GM21737 (cell line): ENCODE measurements around the gene SLC6A5.
"Not testable (repeated sequence)": the region's sequence is repeated elsewhere in the genome, so short reads cannot be mapped to it uniquely, and the experiment has no call there.

Experiments used
- ATAC-seq: cut with Tn5 transposase; IDR thresholded peaks from one replicate; pipeline ENCODE4 v1.9.1; 2021; ENCODE audit warnings: mild to moderate bottlenecking, moderate library complexity; ENCODE audit not compliant: unreplicated experiment

The SLC6A5 gene

DNA sequence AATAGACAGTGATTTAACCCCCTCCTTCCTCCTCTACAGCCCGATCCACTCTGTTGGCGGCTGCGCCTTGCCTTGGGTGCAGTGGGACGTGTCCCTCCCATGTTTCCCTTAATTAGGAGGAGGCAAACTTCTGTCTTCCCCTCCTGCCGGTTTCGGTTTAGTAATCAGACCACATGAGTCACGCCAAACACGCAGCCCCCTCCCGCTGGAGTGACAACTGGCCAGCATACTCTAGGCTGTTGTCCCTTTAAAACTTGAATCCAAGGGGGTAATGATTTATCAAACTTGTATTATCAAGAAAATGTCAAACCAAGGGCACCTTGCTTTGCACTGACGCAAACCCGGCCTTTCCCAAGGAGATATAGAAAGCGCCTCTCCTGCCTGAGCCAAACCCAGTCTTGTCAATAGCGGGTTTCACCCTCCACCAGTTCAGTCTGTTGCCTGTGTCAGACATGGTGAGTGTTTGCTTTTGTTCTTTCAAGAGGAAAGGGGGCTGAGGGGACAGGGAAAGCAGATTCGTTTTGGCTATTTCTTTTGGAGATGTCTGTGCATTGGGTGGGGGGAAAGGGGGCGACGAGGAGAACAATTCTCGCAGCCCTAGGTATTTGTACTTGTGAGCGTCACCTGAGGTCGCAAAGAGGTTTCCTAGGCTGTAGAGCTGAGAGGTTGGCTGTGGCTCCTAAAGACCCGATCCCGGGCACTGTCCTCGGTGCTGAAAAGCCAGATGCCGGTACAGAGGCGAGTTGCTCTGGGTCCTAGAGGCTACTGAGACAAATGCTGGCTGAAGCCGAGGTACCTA is at the start of gene SLC6A5:
TSS of gene SLC6A5 (plus strand) at position 388 of the 799 bp plus-strand sequence. CDS start at position 453, 65 bp downstream.
- ATAC-seq = no peak

GRCh38 chr11:20551096-20551495 is 48.3 kb upstream of the SLC6A5 start:
- no peak for ATAC-seq

DNA sequence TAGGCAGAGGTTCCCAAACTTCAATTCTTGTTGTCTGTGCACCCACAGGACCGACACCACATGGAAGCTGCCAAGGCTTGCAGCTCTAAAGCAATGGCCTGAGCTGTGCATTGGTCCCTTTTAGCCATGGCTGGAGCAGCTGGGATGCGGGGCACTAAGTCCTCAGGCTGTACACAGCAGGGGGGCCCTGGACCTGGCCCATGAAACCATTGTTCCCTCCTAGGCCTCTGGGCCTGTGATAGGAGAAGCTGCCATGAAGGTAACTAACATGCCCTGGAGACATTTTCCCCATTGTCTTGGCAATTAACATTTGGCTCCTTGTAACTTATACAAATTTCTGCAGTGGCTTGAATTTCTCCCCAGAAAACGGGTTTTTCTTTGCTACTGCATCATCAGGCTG is 43.6 kb upstream of the SLC6A5 start:
- no peak for ATAC-seq

- not testable (repeated sequence) for ATAC-seq
Measured at GRCh38 chr11:20556396-20556795, 43.0 kb upstream of the SLC6A5 start.

- no peak for ATAC-seq
Measured at GRCh38 chr11:20558741-20559140, 40.7 kb upstream of the SLC6A5 start.

DNA sequence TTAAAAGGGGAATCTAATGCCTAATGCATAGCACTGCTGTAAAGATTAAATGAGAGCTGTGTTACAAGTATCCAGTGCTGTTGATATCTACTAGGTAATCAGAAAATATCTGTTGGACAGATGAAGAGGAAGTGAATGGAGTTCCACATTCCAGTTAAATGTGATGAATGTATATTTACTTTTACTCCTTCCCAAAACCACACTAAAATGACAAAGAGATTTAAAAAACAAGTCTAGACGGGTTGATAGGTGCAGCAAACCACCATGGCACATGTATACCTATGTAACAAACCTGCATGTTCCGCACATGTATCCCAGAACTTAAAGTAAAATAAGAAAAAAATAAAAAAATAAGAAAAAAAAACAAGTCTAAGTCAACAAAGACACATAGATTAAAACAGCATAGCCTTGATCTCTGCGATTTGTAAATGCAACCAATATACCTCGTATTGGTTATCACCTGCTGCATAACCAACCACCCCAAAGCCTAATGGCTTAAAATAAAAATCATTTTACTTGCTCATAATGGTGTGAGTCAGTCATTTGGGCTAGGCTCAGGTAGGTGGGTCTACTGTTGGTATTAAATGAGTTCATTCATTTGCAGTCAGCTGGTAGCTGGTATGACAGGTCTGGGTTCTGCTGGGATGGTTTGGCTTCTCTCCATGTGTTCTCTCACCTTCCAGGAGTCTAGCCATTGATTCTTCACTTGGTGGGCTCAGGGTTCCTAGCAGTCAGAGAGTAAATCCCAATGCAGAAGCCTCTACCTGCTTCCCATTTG is 39.7 kb upstream of the SLC6A5 start:
- no peak for ATAC-seq

- no peak for ATAC-seq
Measured at GRCh38 chr11:20561915-20562314, 37.5 kb upstream of the SLC6A5 start.

- ATAC-seq = no peak
Measured at GRCh38 chr11:20563866-20564265, 35.5 kb upstream of the SLC6A5 start.

DNA sequence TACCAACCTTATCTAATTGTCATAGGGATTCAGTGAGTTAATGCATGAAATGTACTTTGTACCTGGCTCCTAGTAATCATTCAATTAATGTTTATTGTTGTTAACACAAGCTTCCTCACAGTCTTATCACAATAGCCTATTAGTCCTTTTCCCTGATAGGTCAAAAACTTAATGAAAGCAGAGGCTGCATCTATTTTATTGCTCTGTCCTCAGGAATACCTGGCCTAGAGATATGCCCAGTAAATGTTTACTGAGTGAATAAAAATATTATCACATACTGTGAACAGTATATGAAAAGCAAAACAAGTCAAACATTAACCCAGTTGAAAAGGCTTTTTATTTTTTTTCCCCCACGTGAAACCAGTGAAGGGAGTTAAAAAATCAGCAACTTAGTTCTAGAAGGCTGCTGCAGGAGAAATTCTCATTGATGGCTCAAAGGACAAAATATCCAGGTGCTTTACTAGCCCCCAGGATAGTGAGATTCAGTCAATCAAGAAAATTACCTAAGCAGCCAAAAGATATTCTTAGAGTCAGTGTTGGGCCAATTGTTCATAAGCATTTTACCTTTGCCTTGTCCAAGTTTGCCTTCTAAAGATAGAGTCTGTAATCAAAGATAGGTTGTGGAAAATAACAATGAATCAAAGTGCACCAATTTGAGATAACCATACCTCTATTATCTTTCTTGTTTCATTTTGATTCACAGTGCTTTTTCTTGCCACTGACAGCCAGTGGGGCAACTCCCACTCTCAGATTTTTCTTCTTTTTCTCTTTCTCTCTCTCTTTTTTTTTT is 34.4 kb upstream of the SLC6A5 start:
- ATAC-seq = no peak

DNA sequence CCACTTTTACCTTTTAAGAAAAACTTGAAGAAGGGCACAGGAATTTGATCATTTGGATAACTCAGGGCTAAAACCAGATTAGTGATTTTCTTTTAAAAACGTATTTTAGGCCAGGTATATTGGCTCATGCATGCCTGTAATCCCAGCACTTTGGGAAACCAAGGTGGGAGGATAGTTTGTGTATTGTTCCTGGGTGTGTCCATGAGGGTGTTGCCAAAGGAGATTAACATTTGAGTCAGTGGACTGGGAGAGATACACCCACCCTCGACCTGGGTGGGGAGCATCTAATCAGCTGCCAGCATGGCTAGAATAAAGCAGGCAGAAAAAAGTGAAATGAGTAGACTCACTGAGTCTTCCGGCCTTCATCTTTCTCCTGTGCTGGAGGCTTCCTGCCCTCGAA is 33.3 kb upstream of the SLC6A5 start:
- not testable (repeated sequence) for ATAC-seq

- no peak for ATAC-seq
Measured at GRCh38 chr11:20566591-20567434, 32.6 kb upstream of the SLC6A5 start.

DNA sequence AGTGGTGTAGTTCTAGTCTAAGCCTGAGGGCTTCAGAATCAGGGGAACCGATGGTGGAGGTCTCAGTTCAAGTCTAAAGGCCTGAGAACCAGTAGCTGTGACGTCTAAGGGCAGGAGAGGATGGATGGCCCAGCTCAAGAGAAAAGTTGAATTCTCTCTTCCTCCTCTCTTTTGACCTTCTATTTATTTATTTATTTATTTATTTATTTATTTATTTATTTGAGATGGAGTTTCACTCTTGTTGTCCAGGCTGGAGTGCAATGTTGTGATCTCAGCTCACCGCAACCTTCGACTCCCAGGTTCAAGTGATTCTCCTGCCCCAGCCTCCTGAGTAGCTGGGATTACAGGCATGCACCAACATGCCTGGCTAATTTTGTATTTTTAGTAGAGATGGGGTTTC is 19.7 kb upstream of the SLC6A5 start:
- ATAC-seq = not testable (repeated sequence)

DNA sequence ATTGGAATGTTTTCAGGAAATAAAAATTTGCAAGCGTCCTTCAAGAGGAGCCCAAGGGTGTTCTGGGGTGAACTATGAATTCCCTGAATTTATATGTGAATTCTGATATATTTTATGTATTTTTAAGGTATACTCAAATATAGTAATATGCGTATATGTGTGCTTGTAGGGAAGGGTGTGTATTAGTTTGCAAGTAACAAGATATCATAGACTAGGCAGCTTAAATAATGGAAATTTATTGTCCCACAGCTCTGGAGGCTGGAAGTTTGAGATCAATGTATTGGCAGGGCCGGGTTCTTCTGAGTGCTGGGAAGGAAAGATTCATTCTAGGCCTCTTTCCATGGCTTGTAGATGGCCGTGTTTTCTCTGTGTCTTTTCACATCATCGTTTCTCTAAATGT is 16.2 kb upstream of the SLC6A5 start:
- no peak for ATAC-seq

DNA sequence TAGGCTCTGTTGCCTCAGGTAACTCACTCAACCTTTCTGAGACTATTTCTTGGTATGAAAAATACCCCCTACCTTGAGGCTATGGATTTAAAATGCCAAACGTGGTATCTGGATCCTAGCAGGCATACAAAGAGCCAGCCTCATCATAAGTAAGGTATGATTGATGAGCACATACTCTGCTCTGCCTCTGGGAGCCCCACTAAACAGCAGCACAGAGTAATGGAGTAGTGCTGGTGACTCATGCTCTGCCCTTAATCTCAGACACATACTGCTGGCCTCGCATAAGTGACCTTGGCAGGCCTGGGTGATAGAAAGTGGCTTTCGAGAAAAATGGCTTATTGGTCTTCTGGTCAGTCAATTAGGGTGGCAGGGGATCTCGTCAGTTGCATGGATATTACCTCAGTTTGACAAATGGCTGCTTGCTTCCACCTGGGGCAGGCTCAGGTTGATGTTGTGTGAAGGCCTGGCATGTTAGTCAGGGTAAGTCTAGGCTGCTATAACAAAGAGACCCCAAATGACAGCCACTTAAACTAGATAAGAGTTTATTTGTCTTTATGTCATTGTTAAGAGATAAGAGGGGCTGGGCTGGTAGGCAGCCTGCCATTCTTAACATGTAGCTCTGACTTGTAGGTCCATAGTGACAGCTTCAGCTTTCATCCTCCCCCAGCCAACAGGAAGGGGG is 15.2 kb upstream of the SLC6A5 start:
- no peak for ATAC-seq

- no peak for ATAC-seq
Measured at GRCh38 chr11:20589796-20590195, 9.6 kb upstream of the SLC6A5 start.

- ATAC-seq = no peak
Measured at GRCh38 chr11:20590381-20590780, 9.0 kb upstream of the SLC6A5 start.

DNA sequence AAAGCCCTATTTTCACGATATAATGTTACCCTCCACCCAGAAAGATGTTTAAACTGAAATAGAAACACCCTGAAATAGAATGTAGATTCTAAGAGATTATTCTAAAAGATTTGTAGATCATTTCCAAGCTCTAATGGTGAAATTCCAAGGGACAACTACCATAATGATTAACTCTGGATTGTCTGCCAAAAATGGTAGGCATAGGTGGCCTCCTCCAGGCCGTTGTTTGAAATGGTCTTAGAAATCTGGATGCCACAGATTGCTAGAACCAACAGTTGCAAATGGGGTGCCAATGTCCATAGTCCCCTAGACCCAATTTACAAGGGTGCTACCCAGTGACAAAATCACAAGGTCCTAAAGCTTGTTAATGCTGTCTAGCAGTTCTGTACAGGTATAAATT is 6.7 kb upstream of the SLC6A5 start:
- no peak for ATAC-seq

GRCh38 chr11:20594274-20595061 is 4.9 kb upstream of the SLC6A5 start:
- ATAC-seq = no peak

GRCh38 chr11:20595101-20595500 is 4.3 kb upstream of the SLC6A5 start:
- ATAC-seq = no peak
